Amniotic epithelial cell (primary cell): ENCODE measurements around the gene SLC22A12.
"Not testable (repeated sequence)": the region's sequence is repeated elsewhere in the genome, so short reads cannot be mapped to it uniquely, and the experiment has no call there.

Experiments
- DNase-seq: peaks from one replicate; pipeline ENCODE4 v3.0.0-alpha.2; 2010; ENCODE audit warnings: low read depth

The SLC22A12 gene

GRCh38 chr11:64588701-64589100, 2.3 kb upstream of the SLC22A12 start:
- no peak for DNase-seq

- DNase-seq = no peak
Measured at GRCh38 chr11:64591257-64592233, 525 bp downstream of the SLC22A12 start.

DNA sequence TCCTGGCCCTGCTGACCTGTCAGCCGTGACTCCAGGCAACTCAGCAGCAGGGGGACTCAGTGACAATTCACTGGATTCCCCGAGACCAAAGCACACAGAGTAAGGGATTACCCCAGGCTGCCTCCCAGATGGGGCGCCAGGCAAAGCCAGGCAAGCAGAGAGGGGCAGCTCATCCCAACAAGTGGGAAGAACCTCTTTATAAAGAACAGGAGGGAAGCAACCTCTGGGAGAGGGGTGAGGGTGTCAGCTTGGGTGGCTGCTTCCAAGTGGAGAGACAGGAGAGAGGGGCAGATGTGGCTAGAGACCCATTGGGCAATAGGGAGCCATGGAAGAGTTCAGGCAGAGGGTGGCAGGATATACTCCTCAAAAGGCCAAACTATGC, 1.2 kb downstream of the SLC22A12 start:
- no peak for DNase-seq

DNA sequence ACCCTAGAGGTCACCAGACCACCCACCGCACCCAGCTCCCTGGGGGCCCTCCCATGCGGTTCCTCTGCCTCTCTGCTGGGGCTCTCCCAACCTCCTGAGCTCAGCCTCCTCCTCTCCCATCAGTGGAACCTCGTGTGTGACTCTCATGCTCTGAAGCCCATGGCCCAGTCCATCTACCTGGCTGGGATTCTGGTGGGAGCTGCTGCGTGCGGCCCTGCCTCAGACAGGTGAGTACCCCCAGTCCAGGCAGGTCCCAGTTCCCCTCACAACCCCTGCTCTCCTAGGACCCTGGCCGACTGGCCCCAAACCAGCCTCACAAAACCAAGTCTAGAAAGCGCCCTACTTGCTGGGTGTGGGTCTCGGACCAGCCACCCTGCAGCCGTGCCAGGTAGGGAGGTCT, 1.6 kb downstream of the SLC22A12 start:
- no peak for DNase-seq

DNA sequence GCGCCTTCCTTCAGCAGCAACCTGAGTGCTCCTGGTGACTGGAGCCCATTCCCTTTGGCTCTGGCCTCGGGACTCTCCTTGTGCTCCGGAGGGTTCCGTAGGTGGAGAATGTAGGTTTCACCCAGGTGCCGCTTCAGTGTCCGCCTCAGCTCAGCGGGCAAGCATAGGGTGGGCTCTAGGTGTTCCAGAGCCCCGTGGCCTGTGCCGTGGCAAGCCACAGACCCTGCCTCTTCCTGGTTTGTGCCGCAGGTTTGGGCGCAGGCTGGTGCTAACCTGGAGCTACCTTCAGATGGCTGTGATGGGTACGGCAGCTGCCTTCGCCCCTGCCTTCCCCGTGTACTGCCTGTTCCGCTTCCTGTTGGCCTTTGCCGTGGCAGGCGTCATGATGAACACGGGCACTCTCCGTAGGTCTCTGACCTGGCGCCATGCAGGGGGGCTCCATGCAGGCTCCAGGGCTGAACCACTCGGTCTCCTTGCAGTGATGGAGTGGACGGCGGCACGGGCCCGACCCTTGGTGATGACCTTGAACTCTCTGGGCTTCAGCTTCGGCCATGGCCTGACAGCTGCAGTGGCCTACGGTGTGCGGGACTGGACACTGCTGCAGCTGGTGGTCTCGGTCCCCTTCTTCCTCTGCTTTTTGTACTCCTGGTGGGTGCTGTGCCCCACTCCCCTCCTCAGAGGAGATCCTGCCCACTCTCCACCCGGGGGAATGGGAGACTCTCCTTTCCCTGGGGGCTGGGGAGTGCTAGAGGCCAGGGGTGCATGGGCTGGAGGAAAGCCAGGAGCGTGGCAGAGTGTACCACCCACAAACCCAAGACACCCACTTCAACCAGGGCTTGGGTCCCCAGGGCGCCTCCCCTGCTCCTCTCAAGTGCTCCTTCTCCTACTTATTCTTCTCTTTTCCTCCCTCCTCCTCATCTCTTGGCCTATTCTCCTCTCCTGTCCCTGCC, 2.4 kb downstream of the SLC22A12 start:
- DNase-seq = no peak

DNA sequence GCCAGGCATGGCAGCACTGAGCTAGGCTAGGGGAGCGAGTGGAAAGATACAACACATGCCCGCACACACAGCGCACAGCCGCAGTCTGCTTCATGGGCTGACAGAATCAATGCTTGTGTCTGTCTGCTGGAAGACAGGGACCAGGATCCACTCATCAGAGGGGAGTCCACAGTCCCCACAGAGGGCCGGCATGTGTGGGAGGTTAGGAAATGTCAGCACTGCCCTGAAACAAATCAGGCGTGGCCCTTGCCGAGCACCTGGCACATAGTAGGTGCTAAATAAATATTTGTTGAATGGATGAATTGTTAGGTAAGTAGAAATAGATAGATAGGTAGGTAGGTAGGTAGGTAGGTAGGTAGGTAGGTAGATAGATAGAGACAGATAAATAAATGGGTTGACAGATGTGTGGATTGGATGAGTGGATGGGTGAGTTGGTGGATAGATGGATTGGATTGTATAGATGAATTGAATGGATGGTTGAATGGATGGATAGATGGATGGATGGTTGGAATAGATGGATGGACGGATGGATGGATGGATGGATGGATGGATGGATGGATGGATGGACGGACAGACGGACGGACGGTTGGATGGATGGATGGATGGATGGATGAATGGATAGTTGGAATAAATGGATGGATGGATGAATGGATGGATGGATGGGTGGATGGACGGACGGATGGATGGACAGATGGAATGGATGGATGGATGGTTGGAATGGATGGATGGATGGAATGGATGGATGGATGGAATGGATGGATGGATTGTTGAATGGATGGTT, 3.3 kb downstream of the SLC22A12 start:
- no peak for DNase-seq

DNA sequence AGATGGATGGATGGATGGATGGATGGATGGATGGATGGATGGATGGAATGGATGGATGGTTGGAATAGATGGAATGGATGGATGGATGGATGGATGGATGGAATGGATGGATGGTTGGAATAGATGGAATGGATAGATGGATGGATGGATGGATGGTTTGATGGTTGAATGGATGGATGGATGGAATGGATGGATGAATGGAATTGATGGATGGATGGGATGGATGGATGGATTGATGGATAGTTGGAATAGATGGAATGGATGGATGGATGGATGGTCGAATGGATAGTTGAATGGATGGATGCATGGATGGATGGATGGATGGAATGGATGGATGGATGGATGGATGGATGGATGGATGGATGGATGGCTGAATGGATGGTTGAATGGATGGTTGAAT, 4.9 kb downstream of the SLC22A12 start:
- not testable (repeated sequence) for DNase-seq

DNA sequence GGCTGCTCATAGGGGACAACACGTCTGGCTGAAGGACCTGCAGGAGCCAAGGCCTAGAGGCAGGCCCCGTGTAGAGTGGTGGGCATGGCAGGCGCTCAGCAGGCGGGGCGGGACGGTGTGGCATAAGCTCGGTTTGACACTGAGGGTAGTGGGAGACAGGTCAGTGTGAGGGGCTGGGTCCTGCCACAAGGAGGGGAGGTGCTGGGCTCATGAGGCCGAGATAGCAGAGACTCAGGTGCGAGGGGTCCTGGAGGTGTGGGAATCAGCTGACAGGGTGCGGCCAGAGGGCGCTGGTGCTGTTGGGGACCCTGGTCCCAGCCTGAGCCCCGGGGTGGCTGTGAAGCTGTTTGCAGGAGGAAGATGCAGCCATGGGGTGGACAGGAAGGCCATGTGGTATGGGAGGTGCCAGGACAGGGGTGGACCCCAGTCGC, 6.7 kb downstream of the SLC22A12 start:
- DNase-seq = no peak

DNA sequence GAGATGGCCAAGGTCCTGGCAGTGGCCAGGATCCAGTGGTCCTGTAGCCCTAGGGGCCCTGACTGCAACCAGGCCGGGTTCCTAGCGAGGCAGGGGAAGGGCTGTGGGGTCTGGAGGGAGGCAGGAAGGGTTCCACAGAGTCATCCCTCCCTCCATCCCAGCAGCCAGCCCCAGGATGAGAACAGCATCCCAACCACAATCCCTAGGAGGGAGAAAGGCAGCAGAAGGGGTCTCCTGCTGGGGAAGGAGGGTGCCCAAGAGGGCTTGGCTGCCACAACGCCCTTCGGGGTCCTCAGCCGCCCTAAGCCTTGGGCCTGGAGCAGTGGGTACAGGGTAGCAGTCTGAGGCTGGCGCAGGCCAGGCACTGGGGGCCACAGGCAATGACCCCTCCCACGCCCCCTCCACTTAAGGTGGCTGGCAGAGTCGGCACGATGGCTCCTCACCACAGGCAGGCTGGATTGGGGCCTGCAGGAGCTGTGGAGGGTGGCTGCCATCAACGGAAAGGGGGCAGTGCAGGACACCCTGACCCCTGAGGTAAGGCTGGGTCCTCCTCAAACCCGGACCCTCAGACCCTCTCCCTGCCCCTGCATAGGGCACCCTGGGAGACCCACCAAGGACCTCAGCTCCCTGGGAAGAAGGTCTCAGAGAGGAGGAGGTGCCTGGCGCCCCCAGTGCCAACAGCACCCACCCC, 7.2 kb downstream of the SLC22A12 start:
- DNase-seq = no peak

- no peak for DNase-seq
Measured at GRCh38 chr11:64598797-64599697, 8.0 kb downstream of the SLC22A12 start.

- DNase-seq = no peak
Measured at GRCh38 chr11:64599698-64600211, 8.7 kb downstream of the SLC22A12 start.

GRCh38 chr11:64600281-64600992, 9.4 kb downstream of the SLC22A12 start:
- no peak for DNase-seq

DNA sequence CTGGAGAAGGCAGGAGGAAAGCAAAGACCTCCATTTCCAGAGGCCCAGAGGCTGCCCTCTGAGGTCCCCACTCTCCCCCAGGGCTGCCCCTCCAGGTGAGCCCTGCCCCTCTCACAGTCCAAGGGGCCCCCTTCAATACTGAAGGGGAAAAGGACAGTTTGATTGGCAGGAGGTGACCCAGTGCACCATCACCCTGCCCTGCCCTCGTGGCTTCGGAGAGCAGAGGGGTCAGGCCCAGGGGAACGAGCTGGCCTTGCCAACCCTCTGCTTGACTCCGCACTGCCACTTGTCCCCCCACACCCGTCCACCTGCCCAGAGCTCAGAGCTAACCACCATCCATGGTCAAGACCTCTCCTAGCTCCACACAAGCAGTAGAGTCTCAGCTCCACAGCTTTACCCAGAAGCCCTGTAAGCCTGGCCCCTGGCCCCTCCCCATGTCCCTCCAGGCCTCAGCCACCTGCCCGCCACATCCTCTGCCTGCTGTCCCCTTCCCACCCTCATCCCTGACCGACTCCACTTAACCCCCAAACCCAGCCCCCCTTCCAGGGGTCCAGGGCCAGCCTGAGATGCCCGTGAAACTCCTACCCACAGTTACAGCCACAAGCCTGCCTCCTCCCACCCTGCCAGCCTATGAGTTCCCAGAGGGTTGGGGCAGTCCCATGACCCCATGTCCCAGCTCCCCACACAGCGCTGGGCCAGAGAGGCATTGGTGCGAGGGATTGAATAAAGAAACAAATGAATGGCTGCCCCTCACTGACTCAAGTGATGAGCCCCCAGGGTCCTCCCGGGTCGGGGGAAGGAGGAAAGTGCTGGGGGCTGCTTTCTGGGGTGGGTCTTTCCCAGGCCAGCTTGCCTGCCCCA, 10.8 kb downstream of the SLC22A12 start:
- DNase-seq = no peak

DNA sequence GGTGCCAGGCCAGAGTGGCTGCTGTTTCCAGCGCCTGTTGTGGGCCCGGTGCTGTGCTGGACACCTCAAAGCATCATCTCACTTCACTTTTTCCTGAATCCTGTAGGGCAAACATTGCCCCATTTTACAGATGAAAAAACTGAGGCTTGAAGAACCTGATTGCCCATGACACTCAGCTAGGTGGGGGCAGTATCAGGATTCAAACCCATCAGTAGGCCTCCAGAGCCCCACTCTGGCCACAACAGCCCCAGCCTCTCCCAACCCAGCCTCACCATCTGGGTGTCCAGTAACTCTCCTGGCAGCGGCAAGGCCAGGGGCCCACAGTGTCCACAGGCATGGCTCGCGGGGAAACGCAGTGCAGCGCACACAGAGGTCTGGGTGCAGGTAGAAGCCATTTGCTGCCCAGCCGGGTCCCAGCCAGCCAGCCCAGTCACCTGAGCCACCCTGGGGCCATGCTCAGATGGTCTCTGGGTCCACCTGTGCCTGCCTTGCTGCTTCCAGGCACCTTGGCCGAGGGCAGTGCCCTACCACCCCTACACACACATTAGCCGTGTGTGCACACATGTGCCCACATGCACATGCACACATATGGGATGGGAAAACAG, 11.5 kb downstream of the SLC22A12 start:
- DNase-seq = no peak

GRCh38 chr11:64603411-64604110, 12.5 kb downstream of the SLC22A12 start:
- no peak for DNase-seq

GRCh38 chr11:64604458-64605243, 13.6 kb downstream of the SLC22A12 start:
- no peak for DNase-seq

DNA sequence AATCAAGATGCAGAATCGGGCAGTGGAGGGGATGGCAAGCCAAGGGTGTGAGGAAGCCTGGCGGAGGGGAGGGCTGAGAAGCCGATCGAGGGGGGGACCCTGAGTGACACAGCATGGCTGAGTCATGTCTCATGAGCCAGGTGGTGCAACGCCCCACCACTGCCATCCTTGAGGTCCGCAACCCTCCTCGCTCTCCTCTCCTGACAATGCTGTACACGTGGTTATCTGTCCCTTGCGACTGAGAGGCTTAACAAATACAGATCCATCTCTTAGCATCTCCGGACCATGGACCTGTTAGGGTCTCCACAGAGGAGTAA, 14.2 kb downstream of the SLC22A12 start:
- DNase-seq = no peak
